ENCODE data around the gene LOXL3.

LOXL3 gene

DNA sequence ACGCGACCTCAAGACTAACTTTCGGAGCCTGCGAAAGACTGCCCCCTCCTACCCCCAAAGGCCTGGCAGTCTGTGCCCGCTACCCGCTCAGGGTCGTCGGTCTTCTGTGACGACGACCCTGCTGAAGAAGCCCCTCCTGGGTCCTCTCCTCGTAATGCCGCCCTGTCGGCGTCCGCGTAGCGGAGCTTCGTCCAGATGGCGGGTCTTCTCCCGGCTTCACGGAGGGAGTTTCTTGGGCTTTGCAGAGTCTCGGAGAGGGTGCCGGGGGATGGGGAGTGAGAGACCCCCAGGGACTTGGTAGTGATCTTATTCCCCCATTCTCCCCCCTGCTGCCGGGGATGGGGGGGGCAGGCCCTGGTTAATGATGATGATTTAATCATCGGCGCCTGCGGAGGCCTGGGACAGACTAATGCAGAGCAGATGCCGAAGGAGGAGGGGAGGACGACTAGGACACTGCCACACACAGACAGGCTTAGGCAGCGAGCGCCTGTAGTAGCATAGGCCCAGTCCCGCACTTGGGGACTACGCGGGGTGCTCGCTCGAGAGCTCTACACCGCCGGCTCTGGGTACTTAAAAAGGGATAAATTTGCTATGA lies 45.7 kb downstream of the LOXL3 start:
- Histone ChIP-seq H3K27ac (ENCODE audit: poor library complexity, severe bottlenecking) (peak overlapping the region; percentile 83), H3K4me3 (ENCODE audit: severe bottlenecking) (peak overlapping the region; percentile 93), H3K9me3 (ENCODE audit: severe bottlenecking) (no peaks in the 10 kb centered on the region), H3K27me3 (ENCODE audit: insufficient read depth, poor library complexity, severe bottlenecking) (peaks cover 17% of the 10 kb centered on the region), H3K4me1 (ENCODE audit: insufficient read depth, poor library complexity, severe bottlenecking) (peaks cover 5% of the 10 kb centered on the region), H3K36me3 (ENCODE audit: low read depth) (peaks cover 19% of the 10 kb centered on the region)
- DNase-seq (ENCODE audit: low spot score) (peak; percentile 24), ATAC-seq (ENCODE audit: low read depth) (peak; percentile 26; the same call in 2 of the 3 replicates)
- TF ChIP-seq, protein P1, sequence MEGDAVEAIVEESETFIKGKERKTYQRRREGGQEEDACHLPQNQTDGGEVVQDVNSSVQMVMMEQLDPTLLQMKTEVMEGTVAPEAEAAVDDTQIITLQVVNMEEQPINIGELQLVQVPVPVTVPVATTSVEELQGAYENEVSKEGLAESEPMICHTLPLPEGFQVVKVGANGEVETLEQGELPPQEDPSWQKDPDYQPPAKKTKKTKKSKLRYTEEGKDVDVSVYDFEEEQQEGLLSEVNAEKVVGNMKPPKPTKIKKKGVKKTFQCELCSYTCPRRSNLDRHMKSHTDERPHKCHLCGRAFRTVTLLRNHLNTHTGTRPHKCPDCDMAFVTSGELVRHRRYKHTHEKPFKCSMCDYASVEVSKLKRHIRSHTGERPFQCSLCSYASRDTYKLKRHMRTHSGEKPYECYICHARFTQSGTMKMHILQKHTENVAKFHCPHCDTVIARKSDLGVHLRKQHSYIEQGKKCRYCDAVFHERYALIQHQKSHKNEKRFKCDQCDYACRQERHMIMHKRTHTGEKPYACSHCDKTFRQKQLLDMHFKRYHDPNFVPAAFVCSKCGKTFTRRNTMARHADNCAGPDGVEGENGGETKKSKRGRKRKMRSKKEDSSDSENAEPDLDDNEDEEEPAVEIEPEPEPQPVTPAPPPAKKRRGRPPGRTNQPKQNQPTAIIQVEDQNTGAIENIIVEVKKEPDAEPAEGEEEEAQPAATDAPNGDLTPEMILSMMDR (IDR thresholded peaks at IDR 0.05; ENCODE audit: poor library complexity, severe bottlenecking): no peak

DNA sequence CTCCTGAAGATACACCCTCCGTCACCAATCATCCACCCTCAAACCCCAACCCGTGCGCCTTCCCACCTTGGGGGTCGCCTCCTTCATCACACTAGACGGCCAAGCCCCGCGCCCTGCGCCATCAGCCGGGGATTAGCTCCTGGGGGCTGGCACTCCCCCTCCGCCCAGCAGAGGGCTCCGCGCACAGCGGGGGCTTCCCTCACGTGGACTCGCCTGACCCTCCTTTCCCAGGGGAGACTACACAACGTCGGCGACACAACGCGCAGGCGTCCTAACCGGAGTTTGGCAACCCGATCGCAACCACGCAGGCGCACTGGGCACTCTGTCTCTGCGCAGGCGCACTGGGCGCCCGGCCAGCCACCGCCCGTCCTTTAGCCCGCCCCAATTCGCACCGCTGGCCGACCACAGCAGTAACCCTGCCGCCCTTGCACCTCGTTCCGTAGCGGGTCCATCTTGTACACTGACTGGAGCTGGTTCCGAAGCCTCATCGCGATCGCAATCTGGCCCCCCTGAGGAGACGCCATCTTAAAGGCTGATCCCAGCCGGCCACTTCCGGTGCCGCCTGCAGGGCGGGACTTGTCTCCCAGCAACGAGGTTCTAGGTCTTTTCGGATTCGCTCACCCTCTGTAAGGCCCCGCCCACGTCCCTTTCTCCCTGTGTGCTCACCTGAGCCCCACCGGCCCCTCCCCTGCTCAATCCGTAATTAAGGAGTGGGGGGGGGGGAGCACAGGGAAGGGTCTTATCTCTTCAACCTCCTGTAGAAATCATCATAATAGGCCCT lies 46.4 kb downstream of the LOXL3 start, which contains the start of gene PCGF1:
PCGF1 (minus strand) TSS at position 551 of the 781 bp plus-strand sequence; CDS start at position 524, 27 bp downstream.
- Histone ChIP-seq H3K4me1 (ENCODE audit: insufficient read depth, poor library complexity, severe bottlenecking) (peaks cover 5% of the 10 kb centered on the region), H3K27ac (ENCODE audit: poor library complexity, severe bottlenecking) (peak within 1 kb of the TSS; percentile 83), H3K27me3 (ENCODE audit: insufficient read depth, poor library complexity, severe bottlenecking) (peaks cover 10% of the 10 kb centered on the region), H3K36me3 (ENCODE audit: low read depth) (peaks cover 19% of the 10 kb centered on the region), H3K9me3 (ENCODE audit: severe bottlenecking) (no peaks in the 10 kb centered on the region), H3K4me3 (ENCODE audit: severe bottlenecking) (peak within 1 kb of the TSS; percentile 93)
- DNase-seq (ENCODE audit: low spot score) (peak; percentile 97), ATAC-seq (ENCODE audit: low read depth) (peak; percentile 88)
- TF ChIP-seq, protein P1 (IDR thresholded peaks at IDR 0.05; ENCODE audit: poor library complexity, severe bottlenecking): peak; percentile 79

DNA sequence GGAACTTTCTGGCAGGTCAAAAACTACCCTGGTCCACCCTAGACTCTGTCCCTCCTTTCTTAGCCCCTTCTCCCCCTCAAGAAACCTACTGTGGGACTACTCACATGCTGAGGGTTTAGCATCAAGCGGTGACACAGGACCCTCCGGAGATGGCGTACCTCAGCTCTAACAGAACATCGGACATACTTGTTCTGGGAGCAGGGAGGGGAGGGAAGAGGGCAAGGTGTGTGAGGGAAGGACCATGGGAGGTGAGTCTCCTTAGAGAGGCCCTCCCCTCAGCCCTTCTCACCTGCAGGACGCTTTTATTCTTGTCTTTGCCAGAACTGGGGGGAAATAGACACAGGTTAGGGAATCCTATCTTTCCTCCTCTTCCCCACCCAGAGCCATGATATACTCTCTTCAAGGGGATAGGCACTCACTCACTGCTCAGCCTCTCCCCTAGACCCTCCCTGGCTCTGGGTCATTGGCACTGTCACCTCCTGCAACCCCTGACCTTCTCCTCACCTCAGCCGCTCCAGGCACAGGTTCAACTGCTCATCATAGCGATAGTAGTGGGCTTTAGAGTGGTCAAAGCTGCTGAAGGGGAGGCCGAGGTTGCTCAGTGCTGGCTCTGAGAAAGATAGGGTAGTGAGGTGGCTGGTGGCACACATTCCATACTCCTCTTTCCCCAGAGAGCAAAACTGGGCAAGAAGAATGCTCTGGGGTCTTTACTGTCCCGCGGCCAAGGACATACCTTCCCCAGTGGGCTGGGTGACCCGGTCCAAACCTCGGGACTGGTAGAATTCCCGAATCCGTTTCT lies 48.1 kb downstream of the LOXL3 start:
- no peak overlapping the region for H3K4me3 ChIP-seq (ENCODE audit: severe bottlenecking)
- peak overlapping the region; percentile 83 for H3K27ac ChIP-seq (ENCODE audit: poor library complexity, severe bottlenecking)
- no peaks in the 10 kb centered on the region for H3K27me3 ChIP-seq (ENCODE audit: insufficient read depth, poor library complexity, severe bottlenecking)
- H3K9me3 ChIP-seq (ENCODE audit: severe bottlenecking): no peaks in the 10 kb centered on the region
- peak; percentile 33 for DNase-seq (ENCODE audit: low spot score)
- H3K4me1 ChIP-seq (ENCODE audit: insufficient read depth, poor library complexity, severe bottlenecking): peaks cover 5% of the 10 kb centered on the region
- TF ChIP-seq, protein P1 (IDR thresholded peaks at IDR 0.05; ENCODE audit: poor library complexity, severe bottlenecking): no peak
- no peak for ATAC-seq (ENCODE audit: low read depth)
- H3K36me3 ChIP-seq (ENCODE audit: low read depth): peaks cover 19% of the 10 kb centered on the region

DNA sequence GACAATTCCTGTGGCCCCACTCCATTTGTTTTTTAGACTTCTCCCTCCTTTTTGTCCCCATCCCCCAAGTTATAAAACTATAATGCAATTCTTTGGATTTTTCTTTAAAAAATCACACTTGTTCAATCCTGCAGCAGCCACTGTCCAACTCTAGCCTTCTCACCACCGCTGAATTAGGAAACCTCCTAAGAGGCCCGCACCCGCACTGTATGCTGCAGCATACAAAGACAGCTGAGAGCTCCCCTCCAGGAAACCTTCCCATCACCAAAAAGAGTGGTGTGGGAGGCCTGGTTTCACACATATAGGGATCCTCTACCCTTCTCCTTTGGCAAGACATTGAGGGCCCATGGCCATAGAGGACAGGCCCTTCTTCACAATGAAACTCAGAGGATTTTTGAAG lies 49.2 kb downstream of the LOXL3 start:
- H3K27me3 ChIP-seq (ENCODE audit: insufficient read depth, poor library complexity, severe bottlenecking): peaks cover 4% of the 10 kb centered on the region
- no peak overlapping the region for H3K4me3 ChIP-seq (ENCODE audit: severe bottlenecking)
- ATAC-seq (ENCODE audit: low read depth) (no peak), DNase-seq (ENCODE audit: low spot score) (no peak)
- H3K27ac ChIP-seq (ENCODE audit: poor library complexity, severe bottlenecking): peak overlapping the region; percentile 17
- TF ChIP-seq, protein P1 (IDR thresholded peaks at IDR 0.05; ENCODE audit: poor library complexity, severe bottlenecking): no peak
- no peaks in the 10 kb centered on the region for H3K9me3 ChIP-seq (ENCODE audit: severe bottlenecking)
- H3K4me1 ChIP-seq (ENCODE audit: insufficient read depth, poor library complexity, severe bottlenecking): peaks cover 5% of the 10 kb centered on the region
- peaks cover 19% of the 10 kb centered on the region for H3K36me3 ChIP-seq (ENCODE audit: low read depth)
